Uterus (tissue), 2 donors: Measurements from ENCODE around the gene SPOCD1.

Experiments used
- CTCF ChIP-seq, 4 experiments: fragments of 200-600 bp in 2 of 4; fragments of 450-650 bp in 2 of 4; sonication (generic) in 2 of 4; IDR thresholded peaks; one replicate each; pipeline ENCODE4 v1.5.1; 2016 to 2019; ENCODE audit warnings: antibody characterized with exemption in 4 of 4, mild to moderate bottlenecking in 2 of 4, moderate library complexity in 1 of 4
- POLR2A ChIP-seq, 2 donors: fragments of 450-650 bp; IDR thresholded peaks; one replicate each; pipeline ENCODE4 v1.6.1; 2016; ENCODE audit warnings: antibody characterized with exemption in 2 of 2, mild to moderate bottlenecking in 1 of 2, moderate library complexity in 1 of 2

- TF ChIP-seq CTCF (IDR thresholded peaks at IDR 0.05) (no peak), POLR2A (IDR thresholded peaks at IDR 0.05) (no peak)
Measured at GRCh38 chr1:31757989-31758388, 57.8 kb downstream of the SPOCD1 start.
